Chondrocyte (in vitro differentiated cells): ENCODE measurements around the gene FAM53A. TPM values are rescaled to one million over a fixed set of nuclear protein-coding genes. Genes with fewer than 3 reads are reported as not detected.

Source experiments
- DNase-seq: peaks from one replicate; pipeline ENCODE4 v3.0.0; 2021; ENCODE audit warnings: mixed read lengths, low spot score
- H3K27ac Mint-ChIP-seq: one replicate; pipeline ENCODE4 v1.8.0; 2021; ENCODE audit warnings: mild to moderate bottlenecking, moderate library complexity, mixed read lengths; ENCODE audit not compliant: unreplicated experiment
- H3K27me3 Mint-ChIP-seq: 2 replicates; pipeline ENCODE4 v1.8.0; 2021; ENCODE audit warnings: low read depth, mixed read lengths
- H3K36me3 Mint-ChIP-seq: 2 replicates; pipeline ENCODE4 v1.8.0; 2021; ENCODE audit warnings: low read depth, mixed read lengths
- H3K4me1 Mint-ChIP-seq: 2 replicates; pipeline ENCODE4 v1.8.0; 2021; ENCODE audit warnings: low read depth, mild to moderate bottlenecking, mixed read lengths
- H3K4me3 Mint-ChIP-seq: one replicate; pipeline ENCODE4 v1.8.0; 2021; ENCODE audit warnings: mild to moderate bottlenecking, moderate library complexity, mixed read lengths; ENCODE audit not compliant: unreplicated experiment
- H3K9me3 Mint-ChIP-seq: 2 replicates; pipeline ENCODE4 v1.8.0; 2021; ENCODE audit warnings: low read depth, mixed read lengths
- total RNA-seq: library from RNA; stranded (reverse); gene quantifications from 3 replicates; pipeline ENCODE4 v1.2.1, GENCODE V29; 2021
- TF ChIP-seq, protein P1 (sequence below): fragments of 200-600 bp; sonication (generic); IDR thresholded peaks from 2 replicates; pipeline ENCODE4 v1.5.0; 2021; ENCODE audit warnings: antibody characterized with exemption, mild to moderate bottlenecking, moderate library complexity

FAM53A gene
- total RNA-seq, 1 donor from 2014 or later: 6.9 TPM

- Mint-ChIP-seq H3K36me3 (no peaks in the 10 kb centered on the region), H3K27ac (no peak overlapping the region), H3K9me3 (no peaks in the 10 kb centered on the region), H3K4me1 (no peaks in the 10 kb centered on the region), H3K27me3 (no peaks in the 10 kb centered on the region), H3K4me3 (no peak overlapping the region)
- TF ChIP-seq, protein P1, sequence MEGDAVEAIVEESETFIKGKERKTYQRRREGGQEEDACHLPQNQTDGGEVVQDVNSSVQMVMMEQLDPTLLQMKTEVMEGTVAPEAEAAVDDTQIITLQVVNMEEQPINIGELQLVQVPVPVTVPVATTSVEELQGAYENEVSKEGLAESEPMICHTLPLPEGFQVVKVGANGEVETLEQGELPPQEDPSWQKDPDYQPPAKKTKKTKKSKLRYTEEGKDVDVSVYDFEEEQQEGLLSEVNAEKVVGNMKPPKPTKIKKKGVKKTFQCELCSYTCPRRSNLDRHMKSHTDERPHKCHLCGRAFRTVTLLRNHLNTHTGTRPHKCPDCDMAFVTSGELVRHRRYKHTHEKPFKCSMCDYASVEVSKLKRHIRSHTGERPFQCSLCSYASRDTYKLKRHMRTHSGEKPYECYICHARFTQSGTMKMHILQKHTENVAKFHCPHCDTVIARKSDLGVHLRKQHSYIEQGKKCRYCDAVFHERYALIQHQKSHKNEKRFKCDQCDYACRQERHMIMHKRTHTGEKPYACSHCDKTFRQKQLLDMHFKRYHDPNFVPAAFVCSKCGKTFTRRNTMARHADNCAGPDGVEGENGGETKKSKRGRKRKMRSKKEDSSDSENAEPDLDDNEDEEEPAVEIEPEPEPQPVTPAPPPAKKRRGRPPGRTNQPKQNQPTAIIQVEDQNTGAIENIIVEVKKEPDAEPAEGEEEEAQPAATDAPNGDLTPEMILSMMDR: no peak
- no peak for DNase-seq
Observed at GRCh38 chr4:1627417-1628313, 56.4 kb downstream of the FAM53A start.

DNA sequence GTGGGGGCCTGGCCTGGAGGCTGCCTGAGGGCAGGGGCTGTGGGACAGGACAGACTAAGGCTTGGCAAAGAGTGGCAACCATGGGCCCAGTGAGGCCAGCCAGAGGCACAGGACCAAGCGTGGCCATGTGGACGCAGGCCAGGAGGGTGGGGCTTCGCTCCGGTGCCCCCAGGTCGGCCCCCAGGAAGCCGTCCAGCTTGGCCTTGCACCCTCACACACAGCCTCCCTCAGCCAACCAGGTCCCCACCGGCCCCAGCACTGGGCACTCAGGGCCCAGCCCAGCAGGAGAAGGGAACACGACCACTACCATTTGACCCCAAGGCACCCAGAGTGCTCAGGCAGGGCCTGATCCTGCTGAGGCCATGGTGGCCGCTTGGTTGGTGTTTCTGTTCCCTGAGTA lies 57.2 kb downstream of the FAM53A start:
- H3K36me3 Mint-ChIP-seq: no peaks in the 10 kb centered on the region
- no peaks in the 10 kb centered on the region for H3K27me3 Mint-ChIP-seq
- H3K4me3 Mint-ChIP-seq: no peak overlapping the region
- DNase-seq: no peak
- no peaks in the 10 kb centered on the region for H3K9me3 Mint-ChIP-seq
- TF ChIP-seq, protein P1: no peak
- no peaks in the 10 kb centered on the region for H3K4me1 Mint-ChIP-seq
- no peak overlapping the region for H3K27ac Mint-ChIP-seq

DNA sequence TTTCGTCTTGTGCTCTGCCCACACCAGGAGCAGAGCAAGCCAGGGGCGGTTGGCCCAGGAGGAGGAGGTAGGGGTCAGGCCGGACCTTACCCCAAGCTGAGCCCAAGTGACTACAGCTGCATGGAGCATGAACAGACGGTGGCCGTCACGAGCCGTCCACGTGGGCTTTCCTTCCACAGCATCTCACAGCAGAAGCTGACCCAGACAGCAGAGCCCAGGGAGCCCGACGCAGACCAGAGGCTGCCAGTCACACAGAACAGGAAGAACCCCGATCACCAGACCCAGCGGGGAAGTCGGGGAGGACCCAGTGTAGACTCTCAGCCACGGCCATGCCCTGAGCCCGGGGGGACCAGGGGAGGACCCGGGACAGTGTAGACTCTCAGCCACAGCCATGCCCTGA lies 58.0 kb downstream of the FAM53A start:
- Mint-ChIP-seq H3K27me3 (no peaks in the 10 kb centered on the region), H3K4me3 (no peak overlapping the region), H3K9me3 (no peaks in the 10 kb centered on the region), H3K27ac (no peak overlapping the region), H3K36me3 (no peaks in the 10 kb centered on the region), H3K4me1 (no peaks in the 10 kb centered on the region)
- no peak for DNase-seq
- TF ChIP-seq, protein P1: no peak

DNA sequence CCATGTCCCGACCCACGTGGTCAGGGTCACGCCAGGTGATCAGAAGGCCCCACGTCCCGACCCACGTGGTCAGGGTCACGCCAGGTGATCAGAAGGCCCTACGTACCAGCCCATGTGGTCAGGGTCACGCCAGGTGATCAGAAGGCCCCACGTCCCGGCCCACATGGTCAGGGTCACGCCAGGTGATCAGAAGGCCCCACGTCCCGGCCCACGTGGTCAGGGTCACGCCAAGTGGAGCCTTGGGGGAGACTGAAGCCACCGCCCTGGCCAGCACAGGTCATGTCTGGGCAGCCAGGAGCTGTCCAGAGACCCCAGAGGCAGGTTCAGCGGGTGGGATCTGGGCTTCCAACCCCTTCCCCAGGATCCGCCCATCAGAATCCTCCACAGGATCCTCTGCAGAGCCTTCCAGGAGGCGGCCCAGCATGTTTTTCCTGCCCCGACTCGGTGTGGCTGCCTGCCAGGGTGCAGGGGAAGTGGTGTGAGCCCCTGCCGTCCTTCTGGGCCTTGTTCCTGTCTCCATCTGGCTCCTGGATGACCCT lies 58.4 kb downstream of the FAM53A start:
- H3K27me3 Mint-ChIP-seq: no peaks in the 10 kb centered on the region
- H3K9me3 Mint-ChIP-seq: no peaks in the 10 kb centered on the region
- H3K4me3 Mint-ChIP-seq: no peak overlapping the region
- DNase-seq: no peak
- H3K4me1 Mint-ChIP-seq: no peaks in the 10 kb centered on the region
- H3K27ac Mint-ChIP-seq: no peak overlapping the region
- TF ChIP-seq, protein P1: no peak
- H3K36me3 Mint-ChIP-seq: no peaks in the 10 kb centered on the region

- no peaks in the 10 kb centered on the region for H3K27me3 Mint-ChIP-seq
- no peak for DNase-seq
- TF ChIP-seq, protein P1: no peak
- no peak overlapping the region for H3K27ac Mint-ChIP-seq
- H3K9me3 Mint-ChIP-seq: no peaks in the 10 kb centered on the region
- no peak overlapping the region for H3K4me3 Mint-ChIP-seq
- H3K36me3 Mint-ChIP-seq: no peaks in the 10 kb centered on the region
- no peaks in the 10 kb centered on the region for H3K4me1 Mint-ChIP-seq
Observed at GRCh38 chr4:1624519-1624910, 59.6 kb downstream of the FAM53A start.
